ENCODE data around the gene COX4I1.

DNA sequence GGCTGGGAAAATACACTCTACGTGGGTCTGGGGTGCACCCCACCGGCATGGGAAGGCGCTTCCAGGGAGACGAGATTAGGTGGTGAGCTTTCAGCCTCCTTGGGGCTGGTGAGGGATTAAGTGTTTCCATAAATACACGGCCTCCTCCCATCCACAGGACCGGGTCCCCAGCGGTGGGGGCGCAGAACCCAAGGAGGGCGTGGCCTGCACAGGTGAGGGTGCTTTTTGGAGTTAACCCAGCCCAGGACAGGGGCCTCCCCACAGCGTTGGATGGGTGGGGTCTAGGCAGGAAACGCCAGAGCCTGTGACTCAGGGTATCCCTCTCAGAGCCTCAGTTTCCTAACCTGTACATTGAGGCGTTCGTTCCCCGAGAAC lies 49.7 kb upstream of the COX4I1 start:
- TF ChIP-seq POLR2A (IDR thresholded peaks at IDR 0.05; ENCODE audit: low read length) (no peak), GATA1 (IDR thresholded peaks at IDR 0.05; ENCODE audit: low read depth, low read length) (no peak)

Data from erythroblast (primary cell).